T-helper 17 cell (primary cell): ENCODE measurements around the gene LRCH1. TPM values are rescaled to one million over a fixed set of nuclear protein-coding genes. Genes with fewer than 3 reads are reported as not detected.

Experiments used
- ATAC-seq: fragments of 150-1000 bp; cut with Tn5 transposase; 2 replicates; pipeline ENCODE4 v1.10.0; 2021; ENCODE audit warnings: mild to moderate bottlenecking, moderate library complexity
- DNase-seq, 3 donors: peaks; one replicate each; pipeline versions ENCODE4 v3.0.0 to v3.0.0-alpha.2; 2020 to 2021
- H3K9me3 ChIP-seq: one replicate; pipeline ENCODE4 v1.7.0; 2013; ENCODE audit warnings: low read length, mild to moderate bottlenecking; ENCODE audit not compliant: control insufficient read depth, poor library complexity, severe bottlenecking
- H3K27ac Mint-ChIP-seq: one replicate; pipeline ENCODE4 v1.8.0; 2022; ENCODE audit warnings: mild to moderate bottlenecking, moderate library complexity, mixed read lengths
- H3K27me3 Mint-ChIP-seq: one replicate; pipeline ENCODE4 v1.8.0; 2022; ENCODE audit warnings: mixed read lengths
- H3K36me3 Mint-ChIP-seq: one replicate; pipeline ENCODE4 v1.8.0; 2022; ENCODE audit warnings: low read depth, mixed read lengths
- H3K4me1 Mint-ChIP-seq: one replicate; pipeline ENCODE4 v1.8.0; 2022; ENCODE audit warnings: mild to moderate bottlenecking, mixed read lengths
- H3K4me3 Mint-ChIP-seq: one replicate; pipeline ENCODE4 v1.8.0; 2022; ENCODE audit warnings: mild to moderate bottlenecking, moderate library complexity, mixed read lengths
- total RNA-seq, 4 donors: library from RNA in 2 of 4; stranded (reverse) in 2 of 4; gene quantifications; one replicate each; pipeline ENCODE4 v1.2.3 and lab custom pipeline; 2022 to 2026

The LRCH1 gene
- total RNA-seq, 2 donors from 2014 or later, result 18.5 to 19.0 TPM

GRCh38 chr13:46655377-46656180 lies 102.6 kb downstream of the LRCH1 start:
- no peaks in the 10 kb centered on the region for H3K9me3 ChIP-seq
- no peak for ATAC-seq
- Mint-ChIP-seq H3K27me3 (no peaks in the 10 kb centered on the region), H3K4me1 (peaks cover 6% of the 10 kb centered on the region), H3K27ac (no peak overlapping the region), H3K4me3 (no peak overlapping the region), H3K36me3 (peaks cover 3% of the 10 kb centered on the region)
- DNase-seq, result no peak

DNA sequence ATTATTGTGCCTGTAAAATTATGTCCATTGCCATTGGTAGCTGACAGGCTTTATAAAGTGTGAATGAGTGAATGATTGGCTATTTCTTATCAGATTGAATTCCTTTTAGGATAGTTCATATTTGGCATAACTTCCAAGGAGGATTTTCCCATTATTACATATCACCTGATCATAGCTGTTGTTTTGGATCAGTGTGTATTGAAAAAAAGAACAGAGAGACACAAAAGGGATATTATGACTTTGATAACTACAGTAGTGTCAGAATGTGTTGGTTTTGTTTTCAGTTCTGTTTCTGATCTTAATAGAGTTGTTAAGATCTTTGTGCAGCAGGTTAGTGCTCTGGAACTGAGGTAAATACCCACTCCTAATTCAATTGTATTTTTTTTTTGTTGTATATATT lies 103.8 kb downstream of the LRCH1 start:
- no peak for ATAC-seq
- Mint-ChIP-seq H3K36me3 (peaks cover 3% of the 10 kb centered on the region), H3K4me1 (peaks cover 11% of the 10 kb centered on the region), H3K27me3 (no peaks in the 10 kb centered on the region), H3K4me3 (no peak overlapping the region), H3K27ac (peak overlapping the region; percentile 2)
- H3K9me3 ChIP-seq, result no peaks in the 10 kb centered on the region
- no peak for DNase-seq

- no peaks in the 10 kb centered on the region for H3K9me3 ChIP-seq
- no peaks in the 10 kb centered on the region for H3K27me3 Mint-ChIP-seq
- no peak overlapping the region for H3K27ac Mint-ChIP-seq
- peaks cover 3% of the 10 kb centered on the region for H3K36me3 Mint-ChIP-seq
- no peak overlapping the region for H3K4me3 Mint-ChIP-seq
- no peak for ATAC-seq
- peaks cover 17% of the 10 kb centered on the region for H3K4me1 Mint-ChIP-seq
- DNase-seq, result no peak
Measured at GRCh38 chr13:46659413-46660065, 106.6 kb downstream of the LRCH1 start.

GRCh38 chr13:46660416-46660815 lies 107.4 kb downstream of the LRCH1 start:
- peak overlapping the region; percentile 1 for H3K27ac Mint-ChIP-seq
- peaks cover 3% of the 10 kb centered on the region for H3K36me3 Mint-ChIP-seq
- no peak for ATAC-seq
- H3K4me1 Mint-ChIP-seq, result peaks cover 19% of the 10 kb centered on the region
- no peaks in the 10 kb centered on the region for H3K9me3 ChIP-seq
- no peak for DNase-seq
- H3K4me3 Mint-ChIP-seq, result peak overlapping the region; percentile 3
- H3K27me3 Mint-ChIP-seq, result no peaks in the 10 kb centered on the region

DNA sequence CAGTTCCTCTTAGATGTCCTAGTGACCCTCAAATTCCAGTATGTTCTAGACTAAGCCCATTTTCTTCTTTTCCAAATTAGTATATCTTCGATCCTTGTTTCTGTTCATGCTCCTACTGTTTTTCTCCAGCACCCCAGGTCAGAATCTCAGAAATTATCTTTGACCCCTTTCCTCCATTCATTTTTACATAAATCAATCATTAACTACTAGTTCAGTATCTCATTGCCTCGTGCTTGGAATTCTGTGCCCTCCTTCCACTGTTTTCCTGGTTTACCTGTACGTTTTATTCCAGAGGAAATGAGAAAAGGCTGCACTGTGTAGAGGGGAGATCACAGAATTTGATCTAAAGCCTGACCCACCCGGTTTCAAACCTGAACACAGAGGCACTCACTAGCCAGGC lies 107.9 kb downstream of the LRCH1 start:
- H3K4me1 Mint-ChIP-seq, result peaks cover 24% of the 10 kb centered on the region
- peak overlapping the region; percentile 3 for H3K4me3 Mint-ChIP-seq
- H3K9me3 ChIP-seq, result no peaks in the 10 kb centered on the region
- DNase-seq (no peak), ATAC-seq (no peak)
- peaks cover 3% of the 10 kb centered on the region for H3K36me3 Mint-ChIP-seq
- H3K27me3 Mint-ChIP-seq, result no peaks in the 10 kb centered on the region
- H3K27ac Mint-ChIP-seq, result peak overlapping the region; percentile 1

DNA sequence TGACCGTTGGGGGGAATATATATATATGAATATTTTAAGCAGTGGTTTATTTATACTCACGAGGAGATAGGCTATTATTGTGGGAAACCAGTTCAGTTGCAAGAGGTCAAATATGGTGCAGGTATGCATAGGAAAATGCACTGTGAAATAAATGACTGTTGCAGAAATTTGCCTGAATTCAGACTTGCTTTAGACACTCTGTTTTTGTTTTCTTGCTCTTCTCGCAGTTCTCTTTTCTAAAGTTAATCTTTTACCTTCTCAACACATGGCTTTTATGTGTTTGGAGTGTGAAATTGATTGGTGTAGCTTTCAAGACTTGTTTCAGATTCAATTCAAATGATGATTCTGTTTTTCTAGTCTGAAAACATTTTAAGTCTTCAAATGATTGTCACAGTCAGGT lies 109.7 kb downstream of the LRCH1 start:
- ATAC-seq (no peak), DNase-seq (no peak)
- Mint-ChIP-seq H3K27ac (peak overlapping the region; percentile 86), H3K27me3 (no peaks in the 10 kb centered on the region), H3K36me3 (peaks cover 3% of the 10 kb centered on the region), H3K4me1 (peaks cover 30% of the 10 kb centered on the region), H3K4me3 (no peak overlapping the region)
- H3K9me3 ChIP-seq, result no peaks in the 10 kb centered on the region

GRCh38 chr13:46663206-46664037 lies 110.5 kb downstream of the LRCH1 start:
- no peak for ATAC-seq
- no peaks in the 10 kb centered on the region for H3K27me3 Mint-ChIP-seq
- no peak overlapping the region for H3K4me3 Mint-ChIP-seq
- peaks cover 3% of the 10 kb centered on the region for H3K36me3 Mint-ChIP-seq
- peaks cover 36% of the 10 kb centered on the region for H3K4me1 Mint-ChIP-seq
- H3K27ac Mint-ChIP-seq, result no peak overlapping the region
- DNase-seq, result no peak
- H3K9me3 ChIP-seq, result no peaks in the 10 kb centered on the region

DNA sequence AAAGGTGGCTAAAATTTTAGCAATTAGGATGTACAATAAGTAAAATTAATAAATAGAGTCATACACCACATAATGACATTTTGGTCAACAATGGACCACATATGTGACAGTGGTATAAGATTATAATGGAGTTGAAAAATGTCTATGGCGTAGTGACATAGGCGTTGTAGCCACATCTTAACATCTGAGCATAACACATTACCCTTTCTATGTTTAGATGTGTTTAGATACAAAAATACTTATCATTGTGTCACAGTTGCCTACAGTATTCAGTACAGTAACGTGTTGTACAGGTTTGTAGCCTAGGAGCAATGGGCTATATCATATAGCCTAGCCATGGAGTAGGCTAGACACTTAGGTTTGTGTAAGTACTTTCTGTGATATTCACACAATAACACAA lies 111.2 kb downstream of the LRCH1 start:
- DNase-seq (no peak), ATAC-seq (no peak)
- Mint-ChIP-seq H3K4me1 (peaks cover 41% of the 10 kb centered on the region), H3K36me3 (peaks cover 3% of the 10 kb centered on the region), H3K27me3 (no peaks in the 10 kb centered on the region), H3K27ac (peak overlapping the region; percentile 24), H3K4me3 (no peak overlapping the region)
- no peaks in the 10 kb centered on the region for H3K9me3 ChIP-seq

DNA sequence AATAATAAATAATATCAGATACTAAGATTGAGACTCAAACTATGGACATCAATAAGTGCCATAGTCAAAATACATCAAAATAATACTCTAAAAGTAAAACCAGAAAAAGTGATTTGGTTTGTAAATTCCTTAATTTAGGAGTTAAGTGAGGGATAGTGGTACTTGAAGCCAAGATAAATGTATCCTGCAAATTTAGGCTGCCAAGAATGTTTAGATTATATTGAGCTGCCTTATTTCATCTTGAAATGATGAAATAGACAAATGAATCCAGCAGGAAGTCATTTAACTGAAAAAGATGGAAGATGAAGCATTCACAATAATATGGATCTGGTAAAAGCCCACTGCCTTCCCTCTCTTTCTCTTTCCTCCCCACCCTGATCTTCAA lies 112.3 kb downstream of the LRCH1 start:
- ATAC-seq (no peak), DNase-seq (no peak)
- H3K9me3 ChIP-seq, result no peaks in the 10 kb centered on the region
- Mint-ChIP-seq H3K36me3 (peaks cover 2% of the 10 kb centered on the region), H3K27ac (peak overlapping the region; percentile 90), H3K27me3 (no peaks in the 10 kb centered on the region), H3K4me1 (peaks cover 41% of the 10 kb centered on the region), H3K4me3 (peak overlapping the region; percentile 66)

DNA sequence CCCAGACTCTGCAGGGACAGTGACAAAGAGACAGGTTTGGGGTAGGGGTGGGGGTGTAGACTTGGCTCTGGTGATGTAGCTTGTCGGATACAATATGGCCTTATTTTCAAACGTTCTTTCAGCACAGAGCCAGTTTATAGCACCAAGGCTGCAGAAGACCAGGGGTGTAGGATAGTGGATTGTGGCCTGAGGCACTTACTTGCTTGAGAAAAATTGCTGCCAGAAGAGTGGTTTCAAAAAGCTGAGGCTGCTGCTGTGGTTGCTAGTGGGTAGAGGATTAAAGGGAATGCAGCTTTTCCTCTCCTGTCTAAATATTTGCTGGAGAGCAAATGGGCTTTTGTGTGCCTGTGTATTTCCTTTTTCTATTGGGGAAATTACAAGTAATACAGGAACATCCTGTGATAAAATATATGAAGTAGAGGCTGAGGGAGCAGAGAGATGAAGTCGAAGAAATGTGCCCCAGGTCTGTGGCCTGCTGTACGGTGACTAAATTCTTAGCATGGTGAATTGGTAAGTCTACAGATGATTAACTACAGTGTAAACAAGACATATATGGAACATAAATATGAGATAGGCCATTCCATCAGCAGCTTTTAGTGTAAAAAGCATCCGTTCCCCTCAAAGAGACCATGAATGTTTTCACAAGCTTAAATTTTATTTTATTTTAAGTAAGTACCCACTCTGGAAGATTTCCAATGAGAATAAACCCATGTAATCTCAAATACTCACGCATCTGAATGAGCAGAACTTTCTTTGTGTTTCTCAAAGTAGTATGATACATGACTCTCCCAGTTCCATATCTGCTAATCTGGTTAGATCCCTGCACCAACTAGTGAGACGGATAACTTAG lies 112.9 kb downstream of the LRCH1 start:
- Mint-ChIP-seq H3K36me3 (no peaks in the 10 kb centered on the region), H3K27ac (peak overlapping the region; percentile 90), H3K4me1 (peaks cover 37% of the 10 kb centered on the region), H3K4me3 (peak overlapping the region; percentile 66), H3K27me3 (no peaks in the 10 kb centered on the region)
- DNase-seq, result no peak
- no peaks in the 10 kb centered on the region for H3K9me3 ChIP-seq
- ATAC-seq, result no peak

DNA sequence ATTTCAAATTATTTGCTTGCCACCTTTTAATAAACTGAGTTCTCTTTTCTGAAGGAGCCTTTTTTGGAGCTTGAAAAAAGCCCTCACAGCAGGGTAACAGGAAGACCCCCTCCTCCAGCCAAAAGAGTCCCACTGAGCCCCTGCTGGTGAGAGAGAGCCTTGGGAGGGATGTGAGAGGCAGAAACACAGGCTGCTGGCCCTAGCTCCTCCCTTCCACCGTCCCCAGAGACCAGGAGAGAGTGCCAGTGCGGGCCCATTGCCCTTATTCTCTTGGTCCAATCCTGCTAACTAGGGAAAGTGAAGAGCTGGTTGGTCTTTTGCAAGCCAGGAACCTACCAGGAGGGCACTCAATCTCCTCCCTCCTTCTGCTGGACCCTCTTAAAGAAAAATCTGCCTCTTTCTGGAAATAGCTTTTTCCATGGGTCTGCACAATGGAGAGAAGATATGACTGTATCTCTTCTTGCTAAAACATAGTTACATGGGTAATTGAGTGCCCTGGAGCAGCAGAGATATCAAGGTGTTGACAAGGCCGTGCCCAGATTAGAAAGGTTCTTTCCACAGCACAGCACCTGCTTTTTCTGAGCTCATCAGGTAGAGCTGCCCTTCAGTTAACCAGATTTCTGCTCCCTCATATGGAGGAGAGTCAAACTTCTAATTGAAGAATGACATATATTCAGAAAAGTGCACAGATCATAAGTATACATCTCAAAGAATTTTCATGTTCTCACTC lies 113.9 kb downstream of the LRCH1 start:
- no peak for DNase-seq
- Mint-ChIP-seq H3K36me3 (peaks cover 5% of the 10 kb centered on the region), H3K27me3 (no peaks in the 10 kb centered on the region), H3K4me3 (peak overlapping the region; percentile 86), H3K27ac (peak overlapping the region; percentile 90), H3K4me1 (peaks cover 38% of the 10 kb centered on the region)
- peak; percentile 62 for ATAC-seq
- H3K9me3 ChIP-seq, result no peaks in the 10 kb centered on the region

DNA sequence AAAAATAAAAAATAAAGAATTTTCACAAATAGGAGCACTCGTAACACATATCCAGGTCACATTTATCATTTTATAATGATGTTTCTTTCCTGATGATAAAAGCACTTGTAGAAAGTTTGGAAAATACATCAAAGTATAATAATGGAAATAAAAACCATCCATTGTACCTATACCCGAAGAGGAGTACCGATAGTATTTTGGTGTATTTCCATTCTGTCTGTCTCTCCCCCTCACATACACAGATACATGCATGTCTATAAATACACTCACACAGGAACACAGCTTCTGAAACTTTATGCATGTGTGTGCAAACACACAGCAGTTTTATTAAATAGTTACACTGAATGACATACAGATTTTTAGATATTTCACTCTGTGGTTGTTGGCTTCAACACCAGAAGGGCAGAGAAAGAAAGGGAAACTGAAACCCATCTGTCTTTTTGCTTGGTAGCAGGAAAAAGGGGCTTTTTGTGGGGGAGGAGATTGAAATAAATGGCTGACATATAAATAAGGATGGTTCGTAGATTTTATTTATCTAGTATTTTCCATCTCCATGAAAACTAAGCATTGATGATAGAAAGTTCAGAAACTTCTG lies 114.8 kb downstream of the LRCH1 start:
- Mint-ChIP-seq H3K27me3 (no peaks in the 10 kb centered on the region), H3K4me1 (peaks cover 35% of the 10 kb centered on the region), H3K27ac (peak overlapping the region; percentile 90), H3K4me3 (peak overlapping the region; percentile 87), H3K36me3 (peaks cover 5% of the 10 kb centered on the region)
- DNase-seq (no peak), ATAC-seq (peak; percentile 79)
- H3K9me3 ChIP-seq, result no peaks in the 10 kb centered on the region
